Smooth muscle cell (in vitro differentiated cells): ENCODE results near the gene STEAP1. TPM values are rescaled to one million over a fixed set of nuclear protein-coding genes. Genes with fewer than 3 reads are reported as not detected.
"Not testable (repeated sequence)": the region's sequence is repeated elsewhere in the genome, so short reads cannot be mapped to it uniquely, and the experiment has no call there.

Experiments used
- DNase-seq: peaks from one replicate; lab custom pipeline; 2025; ENCODE audit not compliant: unreplicated experiment; lab: John Stamatoyannopoulos, UW
- H2AFZ ChIP-seq: fragments of 200-600 bp; sonication (generic); 2 replicates; pipeline ENCODE4 v1.6.0; 2016; ENCODE audit warnings: antibody characterized with exemption, low read depth, mild to moderate bottlenecking
- H3F3A ChIP-seq: fragments of 200-600 bp; sonication (generic); 2 replicates; pipeline ENCODE4 v1.6.0; 2017; ENCODE audit warnings: antibody characterized with exemption, low read depth
- H3K27ac ChIP-seq: fragments of 200-600 bp; sonication (generic); 2 replicates; pipeline ENCODE4 v1.5.1; 2016; ENCODE audit warnings: low read depth, mild to moderate bottlenecking
- H3K27me3 ChIP-seq: fragments of 200-600 bp; sonication (generic); 2 replicates; pipeline ENCODE4 v1.6.1; 2016; ENCODE audit warnings: low read depth, mild to moderate bottlenecking
- H3K36me3 ChIP-seq: fragments of 200-600 bp; sonication (generic); 2 replicates; pipeline ENCODE4 v1.5.1; 2016; ENCODE audit warnings: low read depth
- H3K4me1 ChIP-seq: fragments of 200-600 bp; sonication (generic); 2 replicates; pipeline ENCODE4 v1.5.1; 2016; ENCODE audit warnings: low read depth
- H3K4me2 ChIP-seq: fragments of 200-600 bp; sonication (generic); 2 replicates; pipeline ENCODE4 v1.6.0; 2016; ENCODE audit warnings: mild to moderate bottlenecking
- H3K4me3 ChIP-seq: fragments of 200-600 bp; sonication (generic); 2 replicates; pipeline ENCODE4 v1.5.1; 2016; ENCODE audit warnings: mild to moderate bottlenecking
- H3K79me2 ChIP-seq: fragments of 200-600 bp; sonication (generic); 2 replicates; pipeline ENCODE4 v1.6.0; 2016; ENCODE audit warnings: low read depth, mild to moderate bottlenecking
- H3K9ac ChIP-seq: fragments of 200-600 bp; sonication (generic); 2 replicates; pipeline ENCODE4 v1.6.0; 2016; ENCODE audit warnings: low read depth
- H3K9me3 ChIP-seq: fragments of 200-600 bp; sonication (generic); replicated peaks from 2 replicates; pipeline ENCODE4 v1.5.1; 2016; ENCODE audit warnings: low read depth
- H4K20me1 ChIP-seq: fragments of 200-600 bp; sonication (generic); 2 replicates; pipeline ENCODE4 v1.6.0; 2016; ENCODE audit warnings: low read depth
- WGBS: methylation state at CpG from one replicate; pipeline ENCODE4 v1.1.7; 2016; ENCODE audit warnings: low lambda C conversion rate; 5-methylcytosine and 5-hydroxymethylcytosine counted together
- polyA plus RNA-seq: library from polyadenylated mRNA; unstranded; fragments of >200 nt; fragmentation: Nextera tagmentation; extraction: Ambion mirVana; gene quantifications from 2 replicates; pipeline ENCODE4 v1.2.1, GENCODE V29; 2016
- total RNA-seq: library from RNA; depleted of rRNA; stranded (reverse); fragments of >200 nt; gene quantifications from 2 replicates; pipeline ENCODE4 v1.2.3, GENCODE V29; 2014
- TF ChIP-seq, protein P1 (sequence below): fragments of 200-600 bp; sonication (generic); IDR thresholded peaks from 2 replicates; pipeline ENCODE4 v1.5.1; 2017; ENCODE audit warnings: borderline replicate concordance, mild to moderate bottlenecking, antibody characterized with exemption; ENCODE audit not compliant: insufficient read depth, poor library complexity, severe bottlenecking

The STEAP1 gene
- total RNA-seq = 2.1 and 6.9 TPM in 2 replicates
- polyA plus RNA-seq = 0.48 and 0.93 TPM in 2 replicates

- Histone ChIP-seq H3K4me3 (peak within 1 kb of the TSS; percentile 57), H2AFZ (peak within 1 kb of the TSS; percentile 93), H3K4me2 (peak within 1 kb of the TSS; percentile 93)
- H3K9me3 ChIP-seq, H3F3A ChIP-seq, H3K36me3 ChIP-seq, H3K27ac ChIP-seq, H3K79me2 ChIP-seq, H3K9ac ChIP-seq, H4K20me1 ChIP-seq, H3K27me3 ChIP-seq, H3K4me1 ChIP-seq: not testable (repeated sequence)
- DNase-seq = peak; percentile 68
- WGBS = 10% methylated on average over 57 of the region's 58 CpGs
- TF ChIP-seq, protein P1, sequence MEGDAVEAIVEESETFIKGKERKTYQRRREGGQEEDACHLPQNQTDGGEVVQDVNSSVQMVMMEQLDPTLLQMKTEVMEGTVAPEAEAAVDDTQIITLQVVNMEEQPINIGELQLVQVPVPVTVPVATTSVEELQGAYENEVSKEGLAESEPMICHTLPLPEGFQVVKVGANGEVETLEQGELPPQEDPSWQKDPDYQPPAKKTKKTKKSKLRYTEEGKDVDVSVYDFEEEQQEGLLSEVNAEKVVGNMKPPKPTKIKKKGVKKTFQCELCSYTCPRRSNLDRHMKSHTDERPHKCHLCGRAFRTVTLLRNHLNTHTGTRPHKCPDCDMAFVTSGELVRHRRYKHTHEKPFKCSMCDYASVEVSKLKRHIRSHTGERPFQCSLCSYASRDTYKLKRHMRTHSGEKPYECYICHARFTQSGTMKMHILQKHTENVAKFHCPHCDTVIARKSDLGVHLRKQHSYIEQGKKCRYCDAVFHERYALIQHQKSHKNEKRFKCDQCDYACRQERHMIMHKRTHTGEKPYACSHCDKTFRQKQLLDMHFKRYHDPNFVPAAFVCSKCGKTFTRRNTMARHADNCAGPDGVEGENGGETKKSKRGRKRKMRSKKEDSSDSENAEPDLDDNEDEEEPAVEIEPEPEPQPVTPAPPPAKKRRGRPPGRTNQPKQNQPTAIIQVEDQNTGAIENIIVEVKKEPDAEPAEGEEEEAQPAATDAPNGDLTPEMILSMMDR = peak; percentile 89
These were observed at the start of gene STEAP1 for GRCh38 chr7:90153943-90154771. Gene STEAP1, plus strand, starts transcription at chr7:90154469. Its CDS starts 5,320 bp downstream, at chr7:90159789.

DNA sequence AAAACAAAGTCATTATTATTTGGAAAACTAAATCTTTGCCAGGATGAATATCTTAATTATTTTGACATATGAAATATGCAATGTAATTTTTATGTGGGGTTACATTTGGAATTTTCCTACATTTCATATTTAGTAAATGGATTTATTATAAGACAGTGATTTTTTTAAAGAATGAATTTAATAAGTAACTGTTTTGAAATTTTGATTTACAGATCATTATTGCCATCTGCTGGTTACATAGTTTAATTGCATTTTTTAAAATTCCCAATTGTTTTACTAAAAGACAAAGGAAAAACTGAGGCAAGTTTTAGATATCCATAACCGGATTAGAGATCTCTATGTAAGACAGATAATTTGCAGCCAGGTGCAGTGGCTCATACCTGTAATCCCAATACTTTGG is 39.3 kb upstream of the STEAP1 start:
- WGBS = 35% methylated on average over 1 of the region's 1 CpG
- not testable (repeated sequence) for DNase-seq

GRCh38 chr7:90118551-90119177 is 35.6 kb upstream of the STEAP1 start:
- not testable (repeated sequence) for H3K79me2 ChIP-seq, H3K27ac ChIP-seq, H3K9ac ChIP-seq, H3K9me3 ChIP-seq, H4K20me1 ChIP-seq, DNase-seq, H3K4me1 ChIP-seq, H3K36me3 ChIP-seq, H3F3A ChIP-seq, H2AFZ ChIP-seq
- Histone ChIP-seq H3K4me2 (peak overlapping the region; percentile 77), H3K4me3 (peak overlapping the region; percentile 37), H3K27me3 (peaks cover 17% of the 10 kb centered on the region)
- 37% methylated on average over 39 of the region's 48 CpGs for WGBS

More for the DNA sequence above, 39.3 kb upstream of the STEAP1 start:
- TF ChIP-seq, protein P1 = peak; percentile 33
- not testable (repeated sequence) for H4K20me1 ChIP-seq, H3K9me3 ChIP-seq, H2AFZ ChIP-seq, H3K4me2 ChIP-seq, H3K4me1 ChIP-seq, H3K27ac ChIP-seq, H3K36me3 ChIP-seq, H3K79me2 ChIP-seq, H3K4me3 ChIP-seq, H3K9ac ChIP-seq, H3F3A ChIP-seq
- peaks cover 16% of the 10 kb centered on the region for H3K27me3 ChIP-seq

- WGBS = 52% methylated on average over 44 of the region's 58 CpGs
- Histone ChIP-seq H3K9ac (no peak overlapping the region), H3K4me3 (peak overlapping the region; percentile 37)
These were observed 34.9 kb upstream of the STEAP1 start for GRCh38 chr7:90119178-90119971.

GRCh38 chr7:90120205-90120604 is 34.1 kb upstream of the STEAP1 start:
- not testable (repeated sequence) for H3K27ac ChIP-seq, H3K4me1 ChIP-seq, H3K4me2 ChIP-seq, H3K79me2 ChIP-seq, H3K36me3 ChIP-seq, H2AFZ ChIP-seq, H3F3A ChIP-seq, H3K4me3 ChIP-seq, H4K20me1 ChIP-seq, H3K9me3 ChIP-seq, DNase-seq, H3K9ac ChIP-seq
- WGBS = 84% methylated on average over 4 of the region's 4 CpGs
- peaks cover 17% of the 10 kb centered on the region for H3K27me3 ChIP-seq

More at GRCh38 chr7:90119178-90119971, 34.9 kb upstream of the STEAP1 start:
- Histone ChIP-seq H3K27ac (no peak overlapping the region), H2AFZ (no peak overlapping the region), H3K9me3 (no peaks in the 10 kb centered on the region), H3K4me1 (no peaks in the 10 kb centered on the region), H3K36me3 (no peaks in the 10 kb centered on the region), H3K27me3 (peaks cover 17% of the 10 kb centered on the region), H3K4me2 (peak overlapping the region; percentile 77), H3F3A (no peaks in the 10 kb centered on the region), H4K20me1 (no peaks in the 10 kb centered on the region), H3K79me2 (no peaks in the 10 kb centered on the region)
- TF ChIP-seq, protein P1 = no peak
- no peak for DNase-seq
